ENCODE measurements around the gene SLC16A11. TPM values are rescaled to one million over a fixed set of nuclear protein-coding genes. Genes with fewer than 3 reads are reported as not detected.

Gene SLC16A11
- total and polyA plus RNA-seq, 10 of the 15 experiments (the other 5 are each of a cell fraction or from before 2014, with no cell fraction given) = 0.11 to 2.7 (median 0.84) TPM

GRCh38 chr17:7042501-7043181 lies 1.3 kb downstream of the SLC16A11 start (continued):
- TF ChIP-seq ZNF592 (IDR thresholded peaks at IDR 0.05) = no peak
- 0 out of 2 replicates have a peak, but pooled peaks have one; percentile 5 for TF ChIP-seq CREM (IDR thresholded peaks at IDR 0.05; ENCODE audit: low read depth)
- TF ChIP-seq RB1 (IDR thresholded peaks at IDR 0.05; ENCODE audit: borderline replicate concordance) = no peak
- no peak for TF ChIP-seq CTCF (IDR thresholded peaks at IDR 0.05 in 2 of 3, conservative IDR thresholded peaks at IDR 0.05 in 1 of 3; ENCODE audit: control insufficient read depth in 2 of 3, extremely low read depth in 1 of 3, insufficient read depth in 1 of 3, low read depth in 3 of 3, low read length in 3 of 3)
- 0 out of 2 replicates have a peak, but pooled peaks have one; percentile 22 for TF ChIP-seq POLR2AphosphoS2 (IDR thresholded peaks at IDR 0.05; ENCODE audit: low read depth, low read length)
- no peak for TF ChIP-seq REST (IDR thresholded peaks at IDR 0.05; ENCODE audit: low read depth, low read length)

Data from GM12878 (cell line).